ENCODE measurements around the gene DIO2.

DIO2 gene

DNA sequence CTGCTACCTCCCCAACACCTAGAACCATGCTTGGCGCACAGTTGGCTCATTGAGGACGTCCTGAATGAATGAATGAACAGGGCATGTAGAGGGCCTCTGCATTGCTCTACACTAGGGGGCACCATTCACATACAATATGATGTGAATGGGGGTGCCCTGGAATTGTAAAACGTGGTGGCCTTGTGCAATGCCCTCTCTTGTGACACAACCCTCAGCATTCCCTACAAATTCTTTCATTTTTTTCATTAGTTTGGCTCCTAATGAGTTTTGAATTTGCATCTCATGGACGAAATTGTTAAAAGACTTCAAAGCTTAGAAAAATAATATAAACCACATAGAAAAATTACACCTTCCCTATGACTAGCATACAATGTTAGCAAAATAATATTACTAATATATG is 2.3 kb upstream of the DIO2 start:
- H3K36me3 ChIP-seq (ENCODE audit: control insufficient read depth in 1 of 2, insufficient read depth in 2 of 2, low read length in 2 of 2): no peaks in the 10 kb centered on the region
- H3K27me3 ChIP-seq (ENCODE audit: low read depth, low read length): no peaks in the 10 kb centered on the region
- no peaks in the 10 kb centered on the region for H3K4me1 ChIP-seq (ENCODE audit: control insufficient read depth in 1 of 2, insufficient read depth in 2 of 2, low read length in 2 of 2)
- no peak overlapping the region for H3K4me3 ChIP-seq (ENCODE audit: low read depth in 1 of 2, low read length in 2 of 2)
- H3K27ac ChIP-seq (ENCODE audit: low read length): no peak overlapping the region
- no peaks in the 10 kb centered on the region for H3K9me3 ChIP-seq (ENCODE audit: control insufficient read depth in 1 of 2, low read length in 2 of 2)

DNA sequence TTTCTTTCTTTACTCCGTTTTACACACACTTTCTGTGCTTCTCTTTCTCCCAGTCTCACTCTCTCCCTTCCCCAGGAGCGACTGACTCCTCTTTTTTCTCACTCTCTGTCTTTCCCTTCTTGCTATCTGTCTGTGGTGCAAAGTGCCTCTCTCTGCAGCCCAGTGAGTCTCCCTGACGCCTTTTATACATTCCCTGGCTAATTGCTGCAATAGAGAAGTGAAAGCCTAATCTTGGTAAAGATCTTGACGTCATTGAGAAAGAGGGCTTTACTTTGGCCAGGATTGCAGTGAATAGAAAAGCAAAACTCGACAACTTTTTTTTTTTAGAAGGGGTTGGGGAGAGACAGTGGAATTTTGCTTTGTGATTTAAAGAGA is 706 bp upstream of the DIO2 start:
- no peaks in the 10 kb centered on the region for H3K4me1 ChIP-seq (ENCODE audit: control insufficient read depth in 1 of 2, insufficient read depth in 2 of 2, low read length in 2 of 2)
- no peaks in the 10 kb centered on the region for H3K9me3 ChIP-seq (ENCODE audit: control insufficient read depth in 1 of 2, low read length in 2 of 2)
- H3K36me3 ChIP-seq (ENCODE audit: control insufficient read depth in 1 of 2, insufficient read depth in 2 of 2, low read length in 2 of 2): no peaks in the 10 kb centered on the region
- H3K27me3 ChIP-seq (ENCODE audit: low read depth, low read length): no peaks in the 10 kb centered on the region
- H3K4me3 ChIP-seq (ENCODE audit: low read depth in 1 of 2, low read length in 2 of 2): peak overlapping the region; percentile 33 to 49
- no peak overlapping the region for H3K27ac ChIP-seq (ENCODE audit: low read length)

- Histone ChIP-seq H3K27ac (ENCODE audit: low read length) (no peak overlapping the region), H3K4me1 (ENCODE audit: control insufficient read depth in 1 of 2, insufficient read depth in 2 of 2, low read length in 2 of 2) (no peaks in the 10 kb centered on the region), H3K36me3 (ENCODE audit: control insufficient read depth in 1 of 2, insufficient read depth in 2 of 2, low read length in 2 of 2) (no peaks in the 10 kb centered on the region), H3K27me3 (ENCODE audit: low read depth, low read length) (no peaks in the 10 kb centered on the region), H3K4me3 (ENCODE audit: low read depth in 1 of 2, low read length in 2 of 2) (no peak overlapping the region), H3K9me3 (ENCODE audit: control insufficient read depth in 1 of 2, low read length in 2 of 2) (no peaks in the 10 kb centered on the region)
Observed at GRCh38 chr14:80208461-80208860, 2.8 kb downstream of the DIO2 start.

GRCh38 chr14:80206351-80207080 is 4.8 kb downstream of the DIO2 start:
- H3K4me1 ChIP-seq (ENCODE audit: control insufficient read depth in 1 of 2, insufficient read depth in 2 of 2, low read length in 2 of 2): no peaks in the 10 kb centered on the region
- no peak overlapping the region for H3K4me3 ChIP-seq (ENCODE audit: low read depth in 1 of 2, low read length in 2 of 2)
- H3K27me3 ChIP-seq (ENCODE audit: low read depth, low read length): no peaks in the 10 kb centered on the region
- no peaks in the 10 kb centered on the region for H3K9me3 ChIP-seq (ENCODE audit: control insufficient read depth in 1 of 2, low read length in 2 of 2)
- H3K36me3 ChIP-seq (ENCODE audit: control insufficient read depth in 1 of 2, insufficient read depth in 2 of 2, low read length in 2 of 2): no peaks in the 10 kb centered on the region
- no peak overlapping the region for H3K27ac ChIP-seq (ENCODE audit: low read length)

- Histone ChIP-seq H3K4me1 (ENCODE audit: control insufficient read depth in 1 of 2, insufficient read depth in 2 of 2, low read length in 2 of 2) (no peaks in the 10 kb centered on the region), H3K27me3 (ENCODE audit: low read depth, low read length) (no peaks in the 10 kb centered on the region), H3K36me3 (ENCODE audit: control insufficient read depth in 1 of 2, insufficient read depth in 2 of 2, low read length in 2 of 2) (no peaks in the 10 kb centered on the region), H3K4me3 (ENCODE audit: low read depth in 1 of 2, low read length in 2 of 2) (no peak overlapping the region), H3K27ac (ENCODE audit: low read length) (no peak overlapping the region), H3K9me3 (ENCODE audit: control insufficient read depth in 1 of 2, low read length in 2 of 2) (no peaks in the 10 kb centered on the region)
Observed at GRCh38 chr14:80202888-80203562, 8.3 kb downstream of the DIO2 start.

- H3K4me3 ChIP-seq (ENCODE audit: low read depth in 1 of 2, low read length in 2 of 2): no peak overlapping the region
- no peaks in the 10 kb centered on the region for H3K9me3 ChIP-seq (ENCODE audit: control insufficient read depth in 1 of 2, low read length in 2 of 2)
- no peaks in the 10 kb centered on the region for H3K4me1 ChIP-seq (ENCODE audit: control insufficient read depth in 1 of 2, insufficient read depth in 2 of 2, low read length in 2 of 2)
- no peak overlapping the region for H3K27ac ChIP-seq (ENCODE audit: low read length)
- no peaks in the 10 kb centered on the region for H3K27me3 ChIP-seq (ENCODE audit: low read depth, low read length)
- H3K36me3 ChIP-seq (ENCODE audit: control insufficient read depth in 1 of 2, insufficient read depth in 2 of 2, low read length in 2 of 2): no peaks in the 10 kb centered on the region
Observed at GRCh38 chr14:80200093-80200492, 11.2 kb downstream of the DIO2 start.

GRCh38 chr14:80188571-80188970 is 22.7 kb downstream of the DIO2 start:
- Histone ChIP-seq H3K27ac (ENCODE audit: low read length) (no peak overlapping the region), H3K27me3 (ENCODE audit: low read depth, low read length) (no peaks in the 10 kb centered on the region), H3K4me1 (ENCODE audit: control insufficient read depth in 1 of 2, insufficient read depth in 2 of 2, low read length in 2 of 2) (no peaks in the 10 kb centered on the region), H3K4me3 (ENCODE audit: low read depth in 1 of 2, low read length in 2 of 2) (no peak overlapping the region), H3K36me3 (ENCODE audit: control insufficient read depth in 1 of 2, insufficient read depth in 2 of 2, low read length in 2 of 2) (no peaks in the 10 kb centered on the region), H3K9me3 (ENCODE audit: control insufficient read depth in 1 of 2, low read length in 2 of 2) (no peaks in the 10 kb centered on the region)

GRCh38 chr14:80186301-80186800 is 25.0 kb downstream of the DIO2 start:
- Histone ChIP-seq H3K27me3 (ENCODE audit: low read depth, low read length) (no peaks in the 10 kb centered on the region), H3K9me3 (ENCODE audit: control insufficient read depth in 1 of 2, low read length in 2 of 2) (no peaks in the 10 kb centered on the region), H3K27ac (ENCODE audit: low read length) (no peak overlapping the region), H3K4me3 (ENCODE audit: low read depth in 1 of 2, low read length in 2 of 2) (no peak overlapping the region), H3K36me3 (ENCODE audit: control insufficient read depth in 1 of 2, insufficient read depth in 2 of 2, low read length in 2 of 2) (no peaks in the 10 kb centered on the region), H3K4me1 (ENCODE audit: control insufficient read depth in 1 of 2, insufficient read depth in 2 of 2, low read length in 2 of 2) (no peaks in the 10 kb centered on the region)

GRCh38 chr14:80176893-80177292 is 34.4 kb downstream of the DIO2 start:
- Histone ChIP-seq H3K27ac (ENCODE audit: low read length) (no peak overlapping the region), H3K4me1 (ENCODE audit: control insufficient read depth in 1 of 2, insufficient read depth in 2 of 2, low read length in 2 of 2) (no peaks in the 10 kb centered on the region), H3K4me3 (ENCODE audit: low read depth in 1 of 2, low read length in 2 of 2) (no peak overlapping the region), H3K36me3 (ENCODE audit: control insufficient read depth in 1 of 2, insufficient read depth in 2 of 2, low read length in 2 of 2) (no peaks in the 10 kb centered on the region), H3K9me3 (ENCODE audit: control insufficient read depth in 1 of 2, low read length in 2 of 2) (no peaks in the 10 kb centered on the region), H3K27me3 (ENCODE audit: low read depth, low read length) (no peaks in the 10 kb centered on the region)

DNA sequence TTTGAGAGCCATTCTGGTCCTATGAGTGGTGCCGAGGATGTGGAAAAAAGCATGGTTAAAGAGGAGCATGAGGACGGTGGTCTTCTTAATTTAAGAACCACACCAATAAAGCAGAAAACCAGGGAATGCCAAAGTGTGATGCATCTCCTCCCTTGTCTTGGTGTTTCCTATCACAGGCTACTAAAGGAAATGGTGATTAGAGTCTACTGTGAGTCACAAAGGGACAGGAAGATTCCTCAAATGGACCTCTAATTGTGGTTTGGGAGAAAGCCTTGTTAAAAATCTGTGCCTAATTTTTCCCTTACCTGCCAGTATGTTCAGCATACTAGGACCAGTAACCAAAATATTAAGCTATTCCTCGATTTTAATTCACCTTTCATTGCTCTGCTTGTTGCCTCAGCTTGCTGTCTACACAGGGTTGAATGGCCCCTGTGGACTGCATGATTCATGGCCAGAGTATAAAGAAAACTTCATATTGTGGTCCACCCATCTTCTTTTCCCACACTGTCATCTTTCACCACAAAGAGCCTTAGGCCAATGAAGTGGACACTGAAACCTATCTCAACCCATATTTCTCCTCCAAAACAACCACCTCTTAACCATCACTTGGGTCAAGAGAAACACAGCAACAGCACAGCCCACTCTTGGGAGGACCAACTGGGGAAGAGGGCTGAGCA is 38.8 kb downstream of the DIO2 start:
- H3K4me1 ChIP-seq (ENCODE audit: control insufficient read depth in 1 of 2, insufficient read depth in 2 of 2, low read length in 2 of 2): no peaks in the 10 kb centered on the region
- no peak overlapping the region for H3K27ac ChIP-seq (ENCODE audit: low read length)
- no peak overlapping the region for H3K4me3 ChIP-seq (ENCODE audit: low read depth in 1 of 2, low read length in 2 of 2)
- no peaks in the 10 kb centered on the region for H3K36me3 ChIP-seq (ENCODE audit: control insufficient read depth in 1 of 2, insufficient read depth in 2 of 2, low read length in 2 of 2)
- no peaks in the 10 kb centered on the region for H3K9me3 ChIP-seq (ENCODE audit: control insufficient read depth in 1 of 2, low read length in 2 of 2)
- no peaks in the 10 kb centered on the region for H3K27me3 ChIP-seq (ENCODE audit: low read depth, low read length)

DNA sequence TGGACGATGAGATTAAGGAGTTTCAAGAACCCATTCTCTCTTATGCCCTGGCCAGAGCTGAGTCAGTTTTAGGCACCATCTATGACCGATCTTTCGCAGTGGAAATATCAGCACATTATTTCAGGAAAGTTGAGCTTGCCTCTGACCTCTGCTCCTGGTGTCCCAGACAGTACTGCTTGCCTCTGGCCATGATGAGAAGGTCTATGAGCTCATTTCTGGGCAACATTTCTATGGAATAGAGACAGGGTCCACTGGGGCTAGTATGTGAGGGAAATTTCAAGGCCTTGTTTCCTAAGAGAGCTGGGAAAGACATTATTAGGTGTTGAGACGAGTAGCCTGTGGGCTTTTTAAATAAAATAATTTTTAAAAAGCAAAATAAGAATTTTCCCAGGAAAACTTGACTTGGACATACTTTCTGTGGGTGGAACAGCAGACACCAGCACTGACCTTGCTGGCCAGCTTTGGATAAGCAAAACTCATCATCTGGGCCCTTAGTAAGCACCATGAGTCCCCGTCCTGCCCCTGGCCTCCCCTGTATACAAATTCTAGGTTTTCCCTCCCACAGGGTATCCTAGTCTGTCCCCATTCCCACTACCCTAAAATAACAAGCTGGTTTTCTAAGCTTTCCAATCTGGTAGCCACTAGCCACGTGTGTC is 43.4 kb downstream of the DIO2 start:
- H3K27me3 ChIP-seq (ENCODE audit: low read depth, low read length): no peaks in the 10 kb centered on the region
- no peaks in the 10 kb centered on the region for H3K4me1 ChIP-seq (ENCODE audit: control insufficient read depth in 1 of 2, insufficient read depth in 2 of 2, low read length in 2 of 2)
- H3K27ac ChIP-seq (ENCODE audit: low read length): no peak overlapping the region
- no peaks in the 10 kb centered on the region for H3K9me3 ChIP-seq (ENCODE audit: control insufficient read depth in 1 of 2, low read length in 2 of 2)
- no peak overlapping the region for H3K4me3 ChIP-seq (ENCODE audit: low read depth in 1 of 2, low read length in 2 of 2)
- no peaks in the 10 kb centered on the region for H3K36me3 ChIP-seq (ENCODE audit: control insufficient read depth in 1 of 2, insufficient read depth in 2 of 2, low read length in 2 of 2)

All from muscle layer of duodenum (tissue), 2 donors.